GM18858 (cell line): ENCODE measurements around the gene NCK2.

Experiments used
- ATAC-seq: cut with Tn5 transposase; IDR thresholded peaks from one replicate; pipeline ENCODE4 v1.9.1; 2021; ENCODE audit not compliant: unreplicated experiment

The NCK2 gene

GRCh38 chr2:105866216-105867185 is 121.8 kb downstream of the NCK2 start:
- ATAC-seq: no peak

DNA sequence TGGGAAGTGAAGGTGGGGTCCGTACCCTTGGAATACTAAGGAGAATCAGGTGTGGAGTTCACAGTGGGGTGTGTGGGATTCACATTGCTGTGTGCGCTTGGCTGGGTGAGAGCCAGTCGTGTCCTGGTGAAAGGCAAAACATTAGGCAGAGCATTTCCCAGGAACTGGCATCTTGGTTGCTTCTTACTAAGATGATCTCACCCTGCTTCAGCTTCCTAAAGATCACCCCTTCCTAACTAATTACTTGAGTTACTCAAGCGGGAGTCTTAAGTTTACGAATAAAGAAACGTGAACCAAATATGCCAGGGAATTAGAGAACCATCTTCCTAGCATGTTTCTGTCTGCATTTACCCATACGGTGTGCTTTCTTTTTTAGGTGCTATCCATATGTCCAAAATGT is 122.9 kb downstream of the NCK2 start:
- ATAC-seq: no peak

GRCh38 chr2:105868060-105868459 is 123.3 kb downstream of the NCK2 start:
- ATAC-seq: no peak

DNA sequence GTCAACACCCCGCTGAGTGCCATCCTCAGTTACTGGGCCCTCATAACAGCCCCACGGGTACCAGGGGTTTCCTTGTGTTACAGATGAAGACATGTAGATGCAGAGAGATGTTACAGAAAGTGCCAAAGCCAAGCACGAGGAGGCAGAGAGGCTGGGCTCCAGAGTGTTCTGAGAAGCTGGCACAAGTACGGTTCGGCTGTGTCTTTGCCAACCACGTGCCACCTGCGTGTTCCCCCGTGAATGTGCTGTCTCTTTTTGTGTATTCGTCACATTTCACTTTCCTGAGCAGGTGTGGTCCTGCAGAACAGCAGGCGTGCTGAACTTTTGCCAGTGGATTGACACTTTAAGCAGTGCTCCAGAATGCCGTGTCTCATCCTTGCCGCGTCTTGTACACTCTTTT is 124.6 kb downstream of the NCK2 start:
- ATAC-seq: no peak

GRCh38 chr2:105870062-105870461 is 125.3 kb downstream of the NCK2 start:
- ATAC-seq: no peak

DNA sequence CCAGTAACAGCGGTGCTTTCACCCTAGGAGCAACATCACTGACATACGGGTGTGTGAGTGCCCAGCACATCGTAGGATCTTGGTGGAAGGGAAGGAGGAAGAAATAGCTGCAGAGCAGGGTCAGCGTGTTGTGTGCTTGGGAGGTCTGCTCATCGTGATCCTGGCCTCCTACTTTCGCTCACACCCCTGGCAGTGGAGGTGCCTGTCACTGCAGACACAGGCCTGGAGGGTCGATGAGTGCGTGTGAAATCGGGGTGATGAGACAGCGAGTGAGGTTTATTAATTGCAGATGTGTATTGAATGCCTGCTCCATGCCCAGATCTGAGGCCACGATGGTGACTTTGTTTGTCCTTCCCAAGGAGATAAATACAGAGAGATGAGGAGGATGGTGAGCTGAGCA is 126.1 kb downstream of the NCK2 start:
- no peak for ATAC-seq

- no peak for ATAC-seq
Observed at GRCh38 chr2:105872142-105872728, 127.5 kb downstream of the NCK2 start.

DNA sequence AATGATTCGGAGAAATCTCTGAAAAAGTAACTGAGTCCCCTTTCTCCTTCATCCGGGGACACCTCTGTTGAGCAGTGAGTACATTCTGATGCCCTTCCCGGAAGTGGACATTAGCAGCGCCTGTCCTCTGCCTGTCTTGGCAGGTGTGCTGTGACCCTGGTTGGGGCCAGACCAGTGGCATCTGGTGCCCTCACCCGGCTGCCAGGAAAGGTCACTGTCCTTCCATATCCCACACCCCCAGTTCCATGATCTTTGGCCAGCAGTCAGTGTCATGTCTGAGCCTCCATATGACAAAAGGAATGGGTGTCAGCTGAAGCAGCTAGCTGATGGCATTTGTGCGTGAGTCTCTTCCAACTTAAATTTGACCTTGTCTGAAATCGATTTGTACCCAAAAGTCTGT is 128.1 kb downstream of the NCK2 start:
- ATAC-seq: no peak

DNA sequence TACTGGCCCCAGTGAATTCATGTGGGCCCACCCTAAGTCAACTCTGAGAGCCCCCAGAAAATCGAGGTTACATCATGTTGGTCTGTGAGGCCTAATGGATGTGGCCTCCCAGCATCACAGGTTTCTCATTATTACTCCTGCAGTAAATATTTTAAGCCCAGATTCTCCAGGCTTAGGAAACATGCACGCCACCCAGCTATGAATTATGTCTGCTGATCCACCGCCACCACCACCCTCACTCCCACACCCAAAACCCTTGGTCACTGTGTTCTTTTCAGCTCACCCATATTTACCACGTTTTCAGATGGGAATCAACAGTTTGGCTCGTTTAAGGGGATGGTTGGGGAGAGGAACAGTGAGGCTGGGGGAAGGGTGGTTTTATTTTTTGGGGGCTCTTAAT is 128.6 kb downstream of the NCK2 start:
- ATAC-seq: no peak

DNA sequence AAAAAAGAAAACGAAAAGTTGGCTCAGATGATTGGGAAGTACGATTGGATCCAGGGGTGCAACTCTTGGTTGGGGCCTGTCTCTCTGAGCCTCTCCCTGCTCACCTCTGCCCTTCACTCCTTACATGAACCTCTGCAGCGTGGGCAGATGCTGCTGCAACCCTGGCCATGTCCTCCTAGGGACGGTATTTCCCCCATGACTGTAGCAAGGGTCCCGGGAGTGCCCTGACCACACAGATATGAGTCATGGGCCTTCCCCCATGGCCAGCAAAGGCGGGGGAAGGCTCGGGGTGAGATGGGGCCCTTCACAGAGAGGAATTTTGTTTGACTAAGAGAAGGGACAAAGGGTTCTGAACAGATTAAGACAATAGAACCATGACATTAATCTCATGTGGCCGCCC is 129.0 kb downstream of the NCK2 start:
- ATAC-seq: peak; percentile 90

DNA sequence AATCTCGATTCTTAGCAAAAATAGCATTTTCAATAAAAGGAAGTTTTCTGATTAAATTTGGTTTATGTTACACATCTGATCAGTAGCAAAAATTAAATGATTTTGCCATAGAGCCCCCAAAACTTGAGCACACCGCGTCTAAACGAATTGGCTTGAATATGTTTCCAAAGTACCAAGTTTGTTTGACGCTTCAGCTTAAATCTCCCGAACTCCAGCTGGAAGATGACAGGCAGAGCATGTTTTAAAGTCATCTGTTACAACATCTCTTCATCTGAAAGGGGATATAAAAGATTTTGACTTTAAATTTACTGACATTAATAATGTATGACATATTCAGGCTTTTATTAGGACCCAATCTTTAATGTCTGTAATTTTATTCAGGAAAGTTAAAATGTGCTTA is 129.8 kb downstream of the NCK2 start:
- ATAC-seq: no peak

- no peak for ATAC-seq
Observed at GRCh38 chr2:105875241-105875640, 130.5 kb downstream of the NCK2 start.

DNA sequence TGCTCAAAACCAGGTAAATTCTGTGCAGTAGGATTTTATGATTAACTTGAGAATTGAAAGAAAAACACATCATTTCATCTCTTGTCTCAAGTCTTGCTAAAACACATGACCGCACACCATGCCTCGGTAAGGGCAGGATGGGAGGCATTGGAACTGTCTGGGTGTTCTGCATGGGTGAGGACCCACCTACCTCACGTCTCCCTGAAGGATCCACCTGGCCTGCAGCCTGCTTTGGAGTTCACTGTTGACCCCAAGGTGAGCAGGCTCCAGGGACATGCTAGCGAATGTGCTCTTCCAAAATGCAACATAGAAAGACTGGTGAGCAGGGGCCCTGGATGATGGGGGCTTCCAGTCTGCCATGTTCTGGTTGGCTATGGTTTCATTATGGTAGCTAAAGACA is 131.5 kb downstream of the NCK2 start:
- no peak for ATAC-seq

DNA sequence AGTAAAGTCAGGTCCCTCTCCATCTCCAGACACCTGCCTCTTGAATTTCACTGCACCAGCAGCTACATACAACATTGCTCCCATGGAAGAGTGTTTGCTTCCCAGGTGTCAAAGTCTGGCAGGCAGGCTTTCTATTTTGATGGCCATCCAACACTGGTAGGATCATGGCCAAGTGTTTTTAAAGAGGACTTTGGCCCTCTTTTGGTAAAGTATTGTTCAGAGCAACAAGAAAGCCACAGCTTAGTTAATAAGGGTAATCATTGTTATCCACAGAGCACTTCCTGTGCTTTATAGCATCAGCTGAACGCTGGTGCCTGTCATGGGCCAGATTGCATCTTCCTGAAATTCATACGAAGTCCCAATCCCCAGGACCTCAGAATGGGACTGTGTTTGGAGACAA is 133.2 kb downstream of the NCK2 start:
- no peak for ATAC-seq

- no peak for ATAC-seq
Observed at GRCh38 chr2:105879106-105879802, 134.5 kb downstream of the NCK2 start.

- ATAC-seq: no peak
Observed at GRCh38 chr2:105879803-105880300, 135.1 kb downstream of the NCK2 start.

- peak; percentile 46 for ATAC-seq
Observed at GRCh38 chr2:105880637-105881036, 135.9 kb downstream of the NCK2 start.

GRCh38 chr2:105881286-105882136 is 136.8 kb downstream of the NCK2 start:
- no peak for ATAC-seq

DNA sequence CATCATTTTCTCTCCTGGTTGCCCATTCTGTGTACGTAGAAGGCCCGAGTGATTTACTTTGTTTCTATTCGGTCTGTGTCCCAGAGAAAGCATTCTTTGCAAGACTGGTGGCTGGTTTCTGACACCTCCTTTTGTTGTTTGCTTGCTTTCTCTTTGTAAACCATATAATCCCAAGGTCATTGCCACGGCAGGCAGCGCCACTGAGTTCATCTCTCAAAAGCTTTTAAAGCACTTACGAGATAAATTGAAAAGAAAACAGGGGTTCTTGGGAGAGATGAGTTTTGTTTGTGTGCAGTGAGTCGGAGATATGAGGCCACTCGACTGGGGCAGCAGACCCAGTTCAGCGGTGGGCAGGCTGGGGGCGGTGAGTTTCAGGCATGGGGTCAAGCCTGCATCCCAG is 137.6 kb downstream of the NCK2 start:
- ATAC-seq: no peak

- ATAC-seq: no peak
Observed at GRCh38 chr2:105882920-105883435, 138.3 kb downstream of the NCK2 start.
